Activated gamma-delta T cell treated with Interleukin-2 at 50 U/mL for 16 hours (primary cell): ENCODE results near the gene ADGRG3.

Experiments used
- DNase-seq: peaks from one replicate; pipeline ENCODE4 v3.0.0-alpha.2; 2020

The ADGRG3 gene

GRCh38 chr16:57646388-57647039, 21.6 kb upstream of the ADGRG3 start:
- DNase-seq, result no peak

DNA sequence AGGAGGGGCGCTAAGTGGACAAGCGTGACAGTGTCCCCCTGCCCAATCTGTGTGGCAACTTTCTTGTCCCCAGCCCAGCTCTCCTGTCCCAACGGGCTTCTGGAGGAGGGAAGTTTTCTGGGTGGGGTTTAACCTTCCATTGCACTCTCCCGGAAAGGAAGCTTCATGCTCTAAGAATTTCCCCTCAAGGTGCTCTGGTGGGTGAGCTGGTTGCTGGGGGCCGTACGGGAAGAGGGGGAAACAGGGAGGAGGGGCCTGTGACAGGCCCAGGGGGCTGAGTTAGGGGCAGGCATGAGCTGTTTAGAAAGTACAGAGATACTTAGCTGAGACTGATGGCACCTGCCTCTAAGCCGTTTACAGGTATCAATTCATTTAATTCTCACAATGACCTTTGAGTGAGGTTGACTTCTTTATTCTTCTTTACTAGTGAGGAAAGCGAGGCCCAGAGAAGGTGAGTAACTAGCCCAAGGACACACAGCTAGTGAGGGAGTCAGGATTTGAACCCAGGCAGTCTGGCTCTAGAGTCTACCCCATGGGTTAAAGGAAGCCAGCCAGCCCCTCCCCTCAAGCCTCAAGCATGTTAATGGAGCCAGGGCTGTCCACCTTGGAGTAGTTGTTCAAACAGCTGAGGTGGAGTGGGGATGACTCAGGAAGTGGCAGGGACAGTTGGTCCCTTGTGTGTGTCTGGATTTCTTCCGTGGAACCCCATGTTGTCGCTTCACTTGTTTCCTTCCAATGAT, 20.8 kb upstream of the ADGRG3 start:
- no peak for DNase-seq

DNA sequence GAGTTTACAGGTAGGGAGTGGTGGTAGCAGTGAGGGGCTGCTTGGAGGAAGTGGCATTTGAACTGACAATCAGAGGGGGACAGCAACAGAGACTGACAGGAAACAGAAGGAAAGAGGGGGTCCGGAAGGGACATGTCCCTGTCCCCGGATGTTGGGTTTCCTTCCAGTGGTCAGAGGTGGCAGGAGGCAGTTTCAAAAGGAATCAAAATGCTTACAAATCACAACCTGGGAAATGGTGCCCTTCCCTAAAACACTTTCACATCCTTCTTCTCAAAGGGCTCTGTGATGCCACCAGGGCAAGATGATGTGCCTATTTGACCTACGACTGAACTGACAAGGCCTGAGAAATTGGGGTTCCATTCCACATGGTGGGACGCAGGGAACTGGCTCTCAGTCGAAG, 20.0 kb upstream of the ADGRG3 start:
- no peak for DNase-seq

- DNase-seq, result peak; percentile 86
Measured at GRCh38 chr16:57648581-57649442, 19.3 kb upstream of the ADGRG3 start.

- no peak for DNase-seq
Measured at GRCh38 chr16:57649443-57649751, 18.7 kb upstream of the ADGRG3 start.

GRCh38 chr16:57649846-57650245, 18.3 kb upstream of the ADGRG3 start:
- no peak for DNase-seq

GRCh38 chr16:57651344-57652333, 16.5 kb upstream of the ADGRG3 start:
- no peak for DNase-seq

DNA sequence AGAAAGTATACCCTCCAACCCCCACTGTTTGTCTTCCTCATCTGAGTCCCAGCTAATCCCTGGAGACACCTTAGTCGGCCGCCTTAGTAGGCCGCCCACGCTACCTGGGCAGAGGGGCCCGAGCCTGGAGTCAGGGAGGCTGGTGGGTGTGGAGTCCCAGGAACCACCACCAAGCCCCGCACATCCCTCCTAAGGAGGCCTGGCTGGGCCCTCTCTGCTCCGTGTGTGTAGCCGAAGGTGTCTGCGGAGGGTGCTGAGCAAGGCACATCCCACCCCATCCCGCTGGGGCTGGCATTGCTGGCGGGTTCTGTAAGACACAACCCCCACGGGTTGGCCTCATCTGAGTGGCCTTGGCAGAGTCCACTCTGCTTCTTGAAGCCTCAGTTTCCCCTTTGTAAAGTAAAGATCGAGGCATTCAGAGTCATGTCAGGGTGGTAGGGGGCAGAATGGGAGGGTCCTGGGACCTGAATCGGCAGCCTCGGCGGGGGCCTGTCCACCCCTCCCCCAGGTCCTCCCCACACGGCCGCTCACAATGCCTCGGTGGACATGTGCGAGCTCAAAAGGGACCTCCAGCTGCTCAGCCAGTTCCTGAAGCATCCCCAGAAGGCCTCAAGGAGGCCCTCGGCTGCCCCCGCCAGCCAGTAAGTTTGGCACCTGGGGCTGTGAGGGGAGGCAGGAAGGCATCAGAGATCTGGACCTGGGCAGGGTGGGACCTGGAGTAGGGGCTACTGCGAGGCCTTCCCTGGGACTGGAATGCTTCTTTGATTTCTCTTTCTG, 15.2 kb upstream of the ADGRG3 start:
- DNase-seq, result no peak

GRCh38 chr16:57653936-57654335, 14.2 kb upstream of the ADGRG3 start:
- DNase-seq, result no peak

DNA sequence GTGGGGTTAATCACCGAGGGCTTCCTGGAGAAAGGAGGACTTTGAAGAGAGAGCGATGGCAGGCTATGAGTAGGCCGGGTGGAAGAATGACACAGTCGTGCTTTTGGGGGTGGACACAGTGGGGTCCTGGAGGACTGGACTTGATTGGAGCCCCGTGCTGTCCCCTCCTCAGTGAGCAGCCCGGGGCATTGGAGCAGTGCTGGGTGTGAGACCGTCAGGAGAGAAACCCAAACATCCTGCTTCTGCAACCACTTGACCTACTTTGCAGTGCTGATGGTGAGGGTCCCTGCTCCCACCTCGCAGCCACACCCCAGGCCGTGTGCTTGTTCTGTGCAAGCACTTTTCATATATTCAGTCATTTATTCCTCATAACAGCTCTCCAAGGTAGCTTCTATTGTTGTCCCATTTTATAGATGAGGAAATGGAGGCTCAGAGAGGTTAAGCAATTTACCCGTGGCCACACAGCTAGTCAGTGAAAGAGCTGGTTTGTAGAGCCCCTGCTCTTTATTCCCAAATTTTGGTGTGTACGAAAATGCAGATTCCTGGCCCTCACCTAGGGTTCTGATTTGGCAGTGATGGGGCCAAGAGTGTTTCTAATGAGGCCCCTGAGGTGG, 11.7 kb upstream of the ADGRG3 start:
- DNase-seq, result no peak

DNA sequence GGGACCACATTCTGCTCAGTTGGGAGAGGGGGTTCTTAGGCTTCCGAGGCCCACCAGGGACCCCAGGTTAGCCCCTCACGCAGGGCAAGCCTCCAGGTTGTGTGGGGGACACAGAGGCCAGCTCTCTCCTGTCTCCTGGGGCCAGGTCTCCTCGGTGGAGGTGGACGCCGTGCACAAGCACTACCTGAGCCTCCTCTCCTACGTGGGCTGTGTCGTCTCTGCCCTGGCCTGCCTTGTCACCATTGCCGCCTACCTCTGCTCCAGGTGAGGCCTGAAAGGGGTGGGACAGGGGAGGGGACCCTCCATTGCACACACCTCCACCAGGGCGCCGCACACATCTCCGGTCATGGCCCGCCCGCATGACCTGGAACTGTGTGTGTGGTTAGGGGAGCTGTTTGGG, 10.9 kb upstream of the ADGRG3 start:
- no peak for DNase-seq

DNA sequence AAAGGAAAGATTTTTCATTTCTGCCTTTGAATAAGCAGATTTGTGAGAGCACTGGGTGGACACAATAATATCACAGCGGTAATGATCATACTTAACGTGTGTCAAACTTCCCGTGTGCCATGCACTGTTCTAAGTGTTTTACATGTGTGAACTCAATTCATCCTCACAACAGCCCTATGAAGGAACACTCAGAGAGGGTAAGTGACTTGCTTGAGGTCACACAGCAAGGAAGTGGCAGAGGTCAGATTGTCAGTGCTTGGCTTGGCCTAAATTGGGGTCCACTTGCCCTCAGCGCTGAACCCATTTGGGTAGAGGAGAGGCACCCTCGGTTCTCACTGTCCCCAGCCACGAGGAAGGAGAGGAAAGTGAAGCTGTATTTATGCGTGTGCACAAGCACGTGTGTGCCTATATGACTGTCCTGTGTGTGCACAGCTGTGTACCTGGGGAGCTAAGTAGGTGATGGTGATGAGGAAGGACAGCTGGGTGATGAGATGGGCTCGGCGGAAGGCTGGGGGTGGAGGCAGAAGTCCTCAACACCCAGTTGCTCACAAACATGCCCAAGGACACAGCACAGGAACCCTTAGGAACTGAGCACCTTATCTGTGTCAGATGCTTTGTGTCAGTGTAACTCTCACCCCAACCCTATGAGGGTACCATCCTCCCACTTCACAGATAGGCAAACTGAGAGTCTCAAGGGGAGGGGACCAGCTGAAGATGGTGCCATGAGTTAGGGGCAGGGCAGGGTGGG, 9.8 kb upstream of the ADGRG3 start:
- DNase-seq, result no peak

DNA sequence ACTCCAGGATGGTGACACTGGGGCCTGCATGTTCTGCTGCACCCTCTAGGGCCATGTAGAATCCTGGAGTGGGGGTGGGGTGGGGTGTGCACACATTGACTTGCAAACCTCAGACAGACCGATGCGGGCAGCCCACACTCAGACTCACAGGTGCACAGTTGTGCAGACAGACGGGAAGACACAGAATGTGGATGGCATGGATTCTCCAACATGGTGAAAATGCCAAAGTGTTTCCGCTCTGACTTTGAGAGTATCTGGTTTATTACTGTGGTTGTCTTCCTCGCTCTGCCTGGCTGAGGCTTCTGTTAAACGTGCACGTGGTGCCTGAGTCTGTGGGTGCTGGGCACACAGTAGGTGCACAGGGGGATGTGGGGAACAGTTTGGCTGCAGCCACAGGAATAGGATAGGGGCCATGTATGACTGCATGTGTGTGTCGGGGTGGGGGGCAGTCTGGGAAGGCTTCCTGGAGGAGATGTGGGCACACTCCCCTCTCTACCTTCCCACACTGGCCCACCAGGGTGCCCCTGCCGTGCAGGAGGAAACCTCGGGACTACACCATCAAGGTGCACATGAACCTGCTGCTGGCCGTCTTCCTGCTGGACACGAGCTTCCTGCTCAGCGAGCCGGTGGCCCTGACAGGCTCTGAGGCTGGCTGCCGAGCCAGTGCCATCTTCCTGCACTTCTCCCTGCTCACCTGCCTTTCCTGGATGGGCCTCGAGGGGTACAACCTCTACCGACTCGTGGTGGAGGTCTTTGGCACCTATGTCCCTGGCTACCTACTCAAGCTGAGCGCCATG, 9.0 kb upstream of the ADGRG3 start:
- DNase-seq, result no peak

DNA sequence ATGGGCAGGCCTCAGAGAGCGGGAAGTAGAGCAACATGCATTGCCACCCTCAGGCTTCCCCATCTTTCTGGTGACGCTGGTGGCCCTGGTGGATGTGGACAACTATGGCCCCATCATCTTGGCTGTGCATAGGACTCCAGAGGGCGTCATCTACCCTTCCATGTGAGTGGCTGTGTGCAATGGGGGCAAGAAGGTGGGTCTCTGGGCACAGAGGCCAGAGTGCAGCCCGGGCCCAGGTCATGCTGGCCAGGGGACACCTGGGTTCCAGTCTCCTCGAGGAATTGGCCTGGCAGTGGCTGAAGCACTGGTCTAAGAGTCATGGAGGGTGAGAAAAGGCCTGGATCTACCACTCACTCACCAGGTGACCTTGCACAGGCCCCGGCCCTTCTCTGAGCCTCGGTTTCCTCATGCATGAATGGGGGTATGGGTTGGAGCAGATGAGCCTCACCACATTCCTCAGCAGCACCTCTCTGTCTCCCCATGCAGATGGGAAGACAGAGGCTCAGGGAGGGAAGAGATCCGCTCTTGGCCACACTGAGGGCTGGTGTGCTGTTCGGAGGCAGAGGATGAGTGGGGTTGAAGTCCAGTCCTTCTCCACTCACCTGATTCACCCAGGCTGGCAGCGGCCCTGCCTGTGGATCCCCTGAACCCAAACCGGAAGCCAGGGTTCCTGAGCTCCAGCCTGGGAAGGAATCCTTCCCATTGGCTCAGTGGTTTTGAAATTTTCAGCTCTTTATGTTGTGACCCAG, 7.2 kb upstream of the ADGRG3 start:
- DNase-seq, result no peak

DNA sequence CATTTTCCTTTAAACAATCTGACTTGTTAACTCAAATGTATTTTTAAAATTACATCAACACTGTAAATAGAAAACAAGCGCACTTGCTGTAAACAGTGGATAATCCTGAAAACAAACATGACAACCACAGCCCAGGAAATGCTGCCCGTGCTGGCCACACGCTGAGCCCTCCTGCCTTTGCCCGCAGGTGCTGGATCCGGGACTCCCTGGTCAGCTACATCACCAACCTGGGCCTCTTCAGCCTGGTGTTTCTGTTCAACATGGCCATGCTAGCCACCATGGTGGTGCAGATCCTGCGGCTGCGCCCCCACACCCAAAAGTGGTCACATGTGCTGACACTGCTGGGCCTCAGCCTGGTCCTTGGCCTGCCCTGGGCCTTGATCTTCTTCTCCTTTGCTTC, 6.6 kb upstream of the ADGRG3 start:
- DNase-seq, result no peak

DNA sequence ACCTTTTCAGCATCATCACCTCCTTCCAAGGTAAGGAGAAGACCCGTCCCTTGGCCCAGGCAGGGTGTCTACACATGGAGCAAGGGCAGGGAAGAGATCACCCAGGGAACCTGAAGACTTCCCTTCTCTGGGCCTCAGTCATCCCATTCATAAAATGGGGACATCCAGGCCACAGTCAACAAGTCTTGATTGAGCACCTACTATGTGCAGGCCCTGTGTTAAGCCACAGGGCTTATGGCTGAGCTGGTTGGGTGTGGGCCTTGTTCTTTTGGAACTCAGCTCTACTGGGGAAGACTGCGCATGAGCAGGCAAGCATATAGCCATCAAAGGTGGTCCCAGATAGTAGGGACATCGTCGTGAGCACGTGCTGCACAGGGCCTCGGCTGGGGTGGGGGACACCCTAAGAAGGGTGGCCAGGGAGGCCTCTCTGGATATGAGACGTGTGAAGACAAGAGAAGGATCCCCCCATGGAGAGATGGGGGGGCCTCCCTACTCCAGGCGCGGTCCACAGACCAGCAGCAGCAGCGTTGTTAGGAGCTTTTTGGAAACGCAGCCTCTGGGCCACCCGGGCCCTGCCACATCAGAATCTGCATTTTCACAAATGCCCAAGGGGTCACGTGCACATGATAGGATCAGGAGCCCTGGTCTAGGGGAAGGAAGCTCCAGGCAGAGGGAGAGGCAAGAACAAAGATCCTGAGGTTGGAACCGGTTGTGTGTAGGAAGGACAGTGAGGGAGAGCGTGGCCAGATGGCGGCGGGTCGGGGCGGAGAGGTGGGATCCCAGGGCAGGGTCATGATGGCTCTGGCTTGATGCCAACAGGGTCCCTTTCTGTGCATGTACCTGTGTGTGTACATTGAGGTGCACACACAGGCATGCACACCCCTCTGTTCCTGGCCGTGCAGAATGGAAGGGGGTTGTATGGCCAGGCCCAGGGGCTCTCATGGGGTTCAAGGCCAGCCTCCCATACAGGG, 5.9 kb upstream of the ADGRG3 start:
- no peak for DNase-seq

DNA sequence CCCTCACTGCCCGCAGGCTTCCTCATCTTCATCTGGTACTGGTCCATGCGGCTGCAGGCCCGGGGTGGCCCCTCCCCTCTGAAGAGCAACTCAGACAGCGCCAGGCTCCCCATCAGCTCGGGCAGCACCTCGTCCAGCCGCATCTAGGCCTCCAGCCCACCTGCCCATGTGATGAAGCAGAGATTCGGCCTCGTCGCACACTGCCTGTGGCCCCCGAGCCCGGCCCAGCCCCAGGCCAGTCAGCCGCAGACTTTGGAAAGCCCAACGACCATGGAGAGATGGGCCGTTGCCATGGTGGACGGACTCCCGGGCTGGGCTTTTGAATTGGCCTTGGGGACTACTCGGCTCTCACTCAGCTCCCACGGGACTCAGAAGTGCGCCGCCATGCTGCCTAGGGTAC, 4.7 kb upstream of the ADGRG3 start:
- no peak for DNase-seq
